BLaER1 treated with 17β-estradiol and CSF1 and Interleukin-3, amounts not matched to agents 10 nM and 100 nM (cell line): ENCODE results near the gene NUDT1.

Experiments
- H3K27ac ChIP-seq, 11 experiments: shearing (Covaris generic); formaldehyde crosslinking; 2 replicates each; pipeline ENCODE4 v1.8.1; 2022
- H3K27me3 ChIP-seq, 11 experiments: shearing (Covaris generic); formaldehyde crosslinking; 2 replicates each; pipeline ENCODE4 v1.8.1; 2022
- H3K36me3 ChIP-seq, 11 experiments: shearing (Covaris generic); formaldehyde crosslinking; 2 replicates each; pipeline ENCODE4 v1.8.1; 2022
- H3K4me1 ChIP-seq, 10 experiments: shearing (Covaris generic); formaldehyde crosslinking; 2 replicates each; pipeline ENCODE4 v1.8.1; 2022
- H3K4me2 ChIP-seq, 11 experiments: shearing (Covaris generic); formaldehyde crosslinking; 2 replicates each; pipeline ENCODE4 v1.8.1; 2022
- H3K4me3 ChIP-seq, 10 experiments: shearing (Covaris generic); formaldehyde crosslinking; 2 replicates each; pipeline ENCODE4 v1.8.1; 2022
- H3K9ac ChIP-seq, 11 experiments: shearing (Covaris generic); formaldehyde crosslinking; 2 replicates each; pipeline ENCODE4 v1.8.1; 2022
- H3K9me3 ChIP-seq, 11 experiments: shearing (Covaris generic); formaldehyde crosslinking; replicated peaks in 1 of 11; 2 replicates each; pipeline ENCODE4 v1.8.1; 2022
- H4K20me1 ChIP-seq, 11 experiments: shearing (Covaris generic); formaldehyde crosslinking; 2 replicates each; pipeline ENCODE4 v1.8.1; 2022
- Cebpa-rat ChIP-seq, 11 experiments: shearing (Covaris generic); IDR thresholded peaks; 2 replicates each; pipeline ENCODE4 v1.8.1; 2022

The NUDT1 gene

DNA sequence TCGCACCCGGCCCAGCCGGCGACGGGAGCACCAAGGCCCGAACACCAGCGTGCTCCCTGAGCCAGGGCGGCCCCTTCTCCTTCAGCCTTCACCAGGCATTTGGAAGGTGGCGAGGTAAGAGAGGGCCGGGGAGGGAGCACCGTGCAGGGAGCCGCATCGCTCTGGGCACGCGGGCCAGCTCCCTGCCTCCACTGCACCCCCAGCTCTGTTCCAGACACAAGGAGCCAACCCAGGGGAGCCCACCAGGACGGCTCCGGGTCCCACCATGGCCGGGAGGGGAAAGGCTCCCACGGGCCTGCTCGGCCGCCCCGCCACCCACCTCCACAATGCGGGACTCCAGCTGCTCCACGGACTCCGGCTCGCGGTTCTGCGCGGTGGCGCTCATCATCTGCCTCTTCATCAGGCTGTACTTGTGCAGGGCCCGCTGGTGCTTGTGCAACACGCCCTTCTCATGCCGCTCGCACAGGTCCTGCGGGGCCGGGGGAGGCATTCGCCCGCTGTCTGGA lies 15.1 kb downstream of the NUDT1 start:
- Histone ChIP-seq H3K36me3 (peaks cover 37 to 85% (median 45%) of the 10 kb centered on the region in 11 experiments), H4K20me1 (peaks cover 8 to 94% (median 38%) of the 10 kb centered on the region in 11 experiments; a peak in 17 of 22 replicates), H3K4me1 (peaks cover 59 to 82% (median 69%) of the 10 kb centered on the region in 10 experiments), H3K4me3 (no peak overlapping the region), H3K27ac (no peak overlapping the region), H3K9me3 (no peaks in the 10 kb centered on the region), H3K27me3 (peaks cover 0 to 13% (median 0%) of the 10 kb centered on the region in 11 experiments; a peak in 5 of 22 replicates), H3K4me2 (peak overlapping the region in 8 of 11 experiments; percentile 87 to 99 (median 98); a peak in 12 of 22 replicates), H3K9ac (0 out of 22 replicates have a peak overlapping the region, but pooled peaks of 2 of the 11 experiments have one; percentile 0 to 13)
- no peak for TF ChIP-seq Cebpa-rat (IDR thresholded peaks at IDR 0.05)

DNA sequence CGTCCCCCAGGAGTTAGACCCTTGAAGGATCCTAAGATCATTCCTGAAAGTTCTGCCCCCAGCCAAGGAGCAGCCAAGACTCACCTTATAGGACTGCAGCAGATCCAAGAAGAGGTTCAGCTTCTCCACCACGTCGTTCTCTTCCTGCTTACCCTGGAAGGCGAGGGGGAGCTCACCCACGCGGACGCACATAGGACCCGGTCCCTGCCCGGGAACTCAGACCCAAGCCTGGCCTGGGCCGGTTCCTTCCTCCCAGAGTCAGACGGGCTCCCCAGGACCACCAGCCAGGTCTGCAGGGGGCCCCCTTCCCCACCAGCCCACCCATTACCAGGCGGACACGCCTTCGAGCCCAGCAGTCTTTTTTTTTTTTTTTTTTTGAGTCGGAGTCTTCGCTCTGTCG lies 15.6 kb downstream of the NUDT1 start:
- Histone ChIP-seq H3K4me3 (no peak overlapping the region), H3K27ac (no peak overlapping the region), H3K9ac (peak overlapping the region in 2 of 11 experiments; percentile 13 to 68; a peak in 1 of 22 replicates), H3K9me3 (no peaks in the 10 kb centered on the region), H4K20me1 (peaks cover 8 to 97% (median 38%) of the 10 kb centered on the region in 11 experiments; a peak in 17 of 22 replicates), H3K4me2 (peak overlapping the region in 8 of 11 experiments; percentile 87 to 99 (median 98); a peak in 17 of 22 replicates), H3K27me3 (peaks cover 0 to 13% (median 0%) of the 10 kb centered on the region in 11 experiments; a peak in 5 of 22 replicates), H3K36me3 (peaks cover 37 to 88% (median 47%) of the 10 kb centered on the region in 11 experiments), H3K4me1 (peaks cover 62 to 84% (median 70%) of the 10 kb centered on the region in 10 experiments)
- TF ChIP-seq Cebpa-rat (IDR thresholded peaks at IDR 0.05), result no peak

DNA sequence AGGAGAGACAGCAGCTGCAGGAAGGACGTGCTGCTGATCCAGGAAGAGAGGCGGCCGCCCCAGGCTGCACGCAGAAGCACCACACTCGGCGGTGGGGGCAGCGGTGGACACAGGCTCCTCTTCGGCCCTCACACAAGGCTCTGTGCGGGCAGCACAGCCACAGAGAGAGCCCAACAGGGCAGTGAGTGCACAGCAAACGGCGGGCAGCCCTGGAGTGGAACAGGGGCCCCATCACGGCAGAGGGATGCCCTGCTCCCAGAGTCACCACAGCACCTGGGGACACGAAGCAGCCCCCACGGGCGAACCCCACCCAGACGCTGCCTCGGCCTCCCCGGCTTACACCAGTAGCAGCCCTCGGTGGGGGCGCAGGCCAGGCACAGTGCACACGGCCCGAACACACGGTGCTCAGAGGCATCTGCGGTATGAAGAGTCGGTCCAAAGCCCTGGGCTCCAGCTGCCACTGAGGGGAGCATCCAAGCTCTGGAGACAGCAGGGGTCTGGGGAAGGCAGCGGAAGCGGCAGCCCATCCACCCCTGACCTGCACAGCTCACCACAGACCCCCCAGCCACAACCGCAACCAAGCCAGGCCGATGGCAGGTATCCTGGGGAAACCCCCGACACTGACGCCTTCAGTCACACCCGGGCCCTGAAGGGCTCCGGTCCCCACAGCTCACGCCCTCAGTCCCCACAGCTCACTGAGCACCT lies 16.8 kb downstream of the NUDT1 start:
- Histone ChIP-seq H3K9ac (peak overlapping the region; percentile 19 to 70 (median 60); a peak in 20 of 22 replicates), H3K27ac (peak overlapping the region in 7 of 11 experiments; percentile 32 to 67 (median 43); a peak in 10 of 22 replicates), H3K4me3 (peak overlapping the region in 7 of 10 experiments; percentile 1 to 36 (median 22); a peak in 7 of 20 replicates), H3K4me2 (peak overlapping the region; percentile 70 to 99 (median 97)), H3K9me3 (no peaks in the 10 kb centered on the region), H4K20me1 (peaks cover 8 to 87% (median 38%) of the 10 kb centered on the region in 11 experiments; a peak in 17 of 22 replicates), H3K4me1 (peaks cover 53 to 75% (median 61%) of the 10 kb centered on the region in 10 experiments), H3K36me3 (peaks cover 32 to 92% (median 49%) of the 10 kb centered on the region in 11 experiments), H3K27me3 (peaks cover 0 to 13% (median 0%) of the 10 kb centered on the region in 11 experiments; a peak in 5 of 22 replicates)
- no peak for TF ChIP-seq Cebpa-rat (IDR thresholded peaks at IDR 0.05)

DNA sequence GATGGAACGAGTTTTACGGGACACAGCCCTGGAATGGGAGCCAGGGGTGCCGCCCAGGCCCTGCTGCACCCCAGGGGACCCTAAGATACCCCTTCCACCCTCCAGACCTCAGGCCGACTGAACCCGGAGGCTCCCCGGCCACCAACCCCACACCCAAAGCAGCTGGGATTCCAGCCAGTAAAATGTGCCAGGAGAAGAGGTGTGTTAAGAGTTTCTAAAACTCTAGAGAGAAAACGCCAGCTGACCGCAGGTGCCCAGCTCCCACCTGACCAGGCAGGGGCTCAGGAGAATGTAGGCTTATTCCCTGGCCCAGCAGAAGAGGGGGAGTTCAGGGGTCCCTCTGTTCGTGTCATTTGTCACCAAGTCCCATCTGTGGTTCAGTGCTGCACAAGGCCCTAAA lies 17.5 kb downstream of the NUDT1 start:
- Histone ChIP-seq H4K20me1 (peaks cover 8 to 87% (median 33%) of the 10 kb centered on the region in 11 experiments; a peak in 17 of 22 replicates), H3K4me2 (peak overlapping the region; percentile 70 to 99 (median 97)), H3K27me3 (peaks cover 0 to 13% (median 0%) of the 10 kb centered on the region in 11 experiments; a peak in 5 of 22 replicates), H3K4me3 (peak overlapping the region in 1 of 10 experiments; percentile 36; a peak in 1 of 20 replicates), H3K9me3 (no peaks in the 10 kb centered on the region), H3K36me3 (peaks cover 26 to 92% (median 45%) of the 10 kb centered on the region in 11 experiments), H3K4me1 (peaks cover 48 to 76% (median 61%) of the 10 kb centered on the region in 10 experiments), H3K9ac (peak overlapping the region in 10 of 11 experiments; percentile 19 to 70 (median 61); a peak in 15 of 22 replicates), H3K27ac (peak overlapping the region in 5 of 11 experiments; percentile 17 to 67 (median 54); a peak in 4 of 22 replicates)
- TF ChIP-seq Cebpa-rat (IDR thresholded peaks at IDR 0.05), result no peak

DNA sequence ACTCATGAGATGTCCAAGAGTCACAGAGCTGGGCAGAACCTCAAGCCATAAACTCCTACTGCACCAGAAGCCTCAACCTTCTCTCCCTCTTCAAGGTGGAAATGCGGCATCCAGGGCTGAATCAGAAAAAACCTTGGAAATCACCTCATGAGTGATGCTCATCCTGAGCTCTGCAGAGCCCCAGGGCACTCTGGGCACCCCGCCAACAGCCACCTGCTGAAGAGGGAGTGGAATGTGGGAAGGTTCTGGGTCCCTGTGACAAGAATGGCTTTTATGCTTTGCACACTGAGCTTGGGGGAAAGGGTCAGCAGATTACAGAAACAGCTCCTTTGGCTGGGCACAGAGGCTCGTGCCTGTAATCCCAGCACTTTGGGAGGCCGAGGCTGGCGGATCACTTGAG lies 18.8 kb downstream of the NUDT1 start:
- Histone ChIP-seq H3K27ac (no peak overlapping the region), H3K36me3 (peaks cover 18 to 92% (median 33%) of the 10 kb centered on the region in 11 experiments), H3K4me3 (no peak overlapping the region), H4K20me1 (peaks cover 8 to 78% (median 23%) of the 10 kb centered on the region in 11 experiments; a peak in 17 of 22 replicates), H3K4me2 (peak overlapping the region; percentile 67 to 99 (median 80); a peak in 21 of 22 replicates), H3K9me3 (no peaks in the 10 kb centered on the region), H3K9ac (no peak overlapping the region), H3K27me3 (peaks cover 0 to 13% (median 0%) of the 10 kb centered on the region in 11 experiments; a peak in 5 of 22 replicates), H3K4me1 (peaks cover 41 to 79% (median 60%) of the 10 kb centered on the region in 10 experiments)
- no peak for TF ChIP-seq Cebpa-rat (IDR thresholded peaks at IDR 0.05)

DNA sequence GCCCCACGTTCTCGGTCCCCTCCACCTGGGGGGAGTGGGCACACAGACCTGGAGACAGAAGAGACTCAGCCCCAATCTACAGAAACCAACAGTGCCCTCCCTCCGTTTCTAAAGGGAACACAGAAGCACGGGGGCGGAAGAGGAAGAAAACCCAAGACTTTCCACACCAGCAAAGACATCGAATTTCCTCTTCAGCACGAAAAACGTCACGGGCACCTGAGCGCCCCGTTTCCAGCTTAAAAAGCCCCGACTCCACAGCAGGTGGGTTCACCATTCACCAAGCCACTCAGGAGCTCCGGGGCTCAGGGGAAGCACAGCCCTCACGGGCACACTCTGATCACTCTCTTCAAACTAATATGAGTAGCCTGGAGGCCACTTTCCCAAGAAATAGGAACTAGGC lies 19.6 kb downstream of the NUDT1 start:
- H3K36me3 ChIP-seq, result peaks cover 10 to 92% (median 28%) of the 10 kb centered on the region in 11 experiments; a peak in 21 of 22 replicates
- H4K20me1 ChIP-seq, result peaks cover 4 to 75% (median 23%) of the 10 kb centered on the region in 11 experiments; a peak in 16 of 22 replicates
- peak overlapping the region in 4 of 10 experiments; percentile 6 to 46 (median 20); a peak in 3 of 20 replicates for H3K4me3 ChIP-seq
- H3K4me2 ChIP-seq, result peak overlapping the region; percentile 67 to 99 (median 80)
- no peak for TF ChIP-seq Cebpa-rat (IDR thresholded peaks at IDR 0.05)
- H3K9me3 ChIP-seq, result no peaks in the 10 kb centered on the region
- peaks cover 0 to 13% (median 0%) of the 10 kb centered on the region in 11 experiments; a peak in 5 of 22 replicates for H3K27me3 ChIP-seq
- peak overlapping the region in 9 of 11 experiments; percentile 18 to 69 (median 49); a peak in 15 of 22 replicates for H3K27ac ChIP-seq
- H3K9ac ChIP-seq, result peak overlapping the region in 8 of 11 experiments; percentile 12 to 60 (median 53); a peak in 11 of 22 replicates
- peaks cover 41 to 76% (median 60%) of the 10 kb centered on the region in 10 experiments for H3K4me1 ChIP-seq

DNA sequence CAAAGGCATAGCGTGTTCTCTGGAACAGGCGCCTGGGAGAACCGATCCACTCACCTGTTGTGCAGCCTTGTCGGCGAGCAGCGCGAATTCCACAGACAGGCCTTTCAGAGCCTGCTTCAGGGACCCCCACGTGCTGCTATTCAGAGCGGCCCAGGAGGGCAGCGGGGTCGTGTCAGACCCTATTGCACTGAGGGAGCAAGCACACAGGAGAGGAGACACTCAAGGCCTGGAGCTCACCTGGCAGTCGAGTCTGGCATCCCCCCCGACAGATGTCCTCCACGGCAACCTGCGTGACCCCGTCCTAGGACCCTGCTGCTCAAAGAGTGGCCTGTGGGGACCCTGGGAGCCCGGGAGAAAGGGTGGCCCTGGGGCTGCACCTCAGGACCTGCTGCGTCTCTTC lies 21.1 kb downstream of the NUDT1 start:
- TF ChIP-seq Cebpa-rat (IDR thresholded peaks at IDR 0.05), result no peak
- Histone ChIP-seq H4K20me1 (peaks cover 4 to 59% (median 18%) of the 10 kb centered on the region in 11 experiments; a peak in 15 of 22 replicates), H3K4me1 (peaks cover 38 to 63% (median 51%) of the 10 kb centered on the region in 10 experiments), H3K9ac (no peak overlapping the region), H3K9me3 (no peaks in the 10 kb centered on the region), H3K36me3 (peaks cover 0 to 81% (median 18%) of the 10 kb centered on the region in 11 experiments; a peak in 20 of 22 replicates), H3K4me2 (no peak overlapping the region; a peak in 2 of 22 replicates), H3K27ac (no peak overlapping the region), H3K27me3 (peaks cover 0 to 13% (median 0%) of the 10 kb centered on the region in 11 experiments; a peak in 5 of 22 replicates), H3K4me3 (no peak overlapping the region)

DNA sequence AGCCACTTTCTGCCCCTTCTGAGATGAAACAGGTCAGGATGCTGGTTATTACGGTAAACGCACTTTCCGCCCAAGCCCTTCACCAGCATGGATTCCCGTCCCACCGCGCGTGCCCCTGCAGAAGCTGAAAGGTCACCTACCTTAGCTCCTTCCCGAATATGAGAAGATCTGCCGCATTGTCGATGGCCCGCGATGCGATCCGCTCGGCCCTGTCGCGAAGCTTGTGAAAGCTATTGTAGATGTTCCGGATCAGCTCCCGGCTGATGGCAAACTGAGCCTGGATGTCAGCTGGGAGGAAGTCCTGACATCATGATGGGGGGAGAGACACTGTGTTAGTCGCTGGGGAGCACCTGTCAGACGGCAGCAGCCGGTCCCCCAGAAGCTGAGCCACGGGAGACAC lies 22.1 kb downstream of the NUDT1 start:
- Histone ChIP-seq H3K4me3 (no peak overlapping the region), H3K36me3 (peaks cover 0 to 71% (median 18%) of the 10 kb centered on the region in 11 experiments; a peak in 20 of 22 replicates), H3K27ac (no peak overlapping the region), H4K20me1 (peaks cover 0 to 49% (median 9%) of the 10 kb centered on the region in 11 experiments; a peak in 15 of 22 replicates), H3K4me1 (peaks cover 29 to 53% (median 41%) of the 10 kb centered on the region in 10 experiments), H3K9me3 (no peaks in the 10 kb centered on the region), H3K27me3 (peaks cover 0 to 6% (median 0%) of the 10 kb centered on the region in 11 experiments; a peak in 5 of 22 replicates), H3K4me2 (peak overlapping the region in 7 of 11 experiments; percentile 41 to 68 (median 57); a peak in 15 of 22 replicates), H3K9ac (no peak overlapping the region)
- TF ChIP-seq Cebpa-rat (IDR thresholded peaks at IDR 0.05), result no peak
